SIG-M5 (cell line): ENCODE measurements around the gene PLCB4.

ENCODE experiments used
- DNase-seq: peaks from one replicate; lab custom pipeline; 2025; lab: John Stamatoyannopoulos, UW

PLCB4 gene

GRCh38 chr20:9523636-9524035 is 454.7 kb downstream of the PLCB4 start:
- DNase-seq = no peak
